Amniotic epithelial cell (primary cell): Measurements from ENCODE around the gene TSHZ2.
"Not testable (repeated sequence)": the region's sequence is repeated elsewhere in the genome, so short reads cannot be mapped to it uniquely, and the experiment has no call there.

ENCODE experiments used
- DNase-seq: peaks from one replicate; pipeline ENCODE4 v3.0.0-alpha.2; 2010; ENCODE audit warnings: low read depth

TSHZ2 gene

DNA sequence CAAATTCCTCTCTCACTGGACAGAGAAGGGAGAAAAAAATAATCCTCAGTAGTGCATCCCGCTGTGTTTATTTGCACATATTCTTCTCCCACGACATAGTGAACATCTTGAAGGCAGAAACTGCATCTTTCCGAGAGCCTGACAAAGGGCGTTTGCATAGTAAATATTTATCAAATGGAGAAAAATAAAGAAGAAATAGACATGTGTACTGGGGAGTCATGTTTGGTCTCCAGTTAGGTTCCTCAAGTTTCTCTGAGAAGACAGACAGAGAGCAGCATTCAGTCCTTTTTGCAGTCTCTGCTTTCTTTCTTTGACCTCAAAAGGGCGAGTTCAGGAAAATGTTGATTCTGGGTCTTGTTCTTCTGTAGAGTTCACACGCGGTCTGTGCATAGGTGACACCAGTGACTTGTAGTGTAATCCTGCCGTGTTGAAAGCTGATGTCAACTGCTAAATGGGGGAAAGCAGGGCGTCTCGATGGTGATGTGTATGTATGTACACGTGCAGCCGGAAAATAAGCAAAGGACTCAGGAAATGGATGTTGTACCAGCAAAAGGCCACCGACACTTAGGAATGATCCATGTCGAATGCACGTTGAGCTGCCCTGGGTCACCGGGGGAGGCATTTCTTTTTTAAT is 335.9 kb downstream of the TSHZ2 start:
- no peak for DNase-seq

DNA sequence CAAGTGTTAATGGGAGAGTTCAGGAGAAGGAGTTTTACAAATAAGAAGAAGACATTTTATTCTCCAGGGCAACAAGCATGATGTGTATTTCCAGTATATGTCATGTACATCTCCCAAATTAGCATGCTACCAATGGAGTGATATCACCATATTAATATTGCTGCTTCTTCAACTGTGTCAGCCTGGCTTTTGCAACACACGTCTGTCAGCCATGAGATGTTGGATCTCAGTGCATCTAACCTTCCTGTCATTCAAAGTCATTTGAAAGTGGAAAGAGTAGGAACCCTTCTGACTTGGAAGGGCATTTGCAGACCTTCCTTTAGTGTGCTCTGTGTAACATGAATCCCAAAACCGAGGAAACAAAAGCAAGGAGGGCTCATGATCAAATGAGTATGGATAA is 337.4 kb downstream of the TSHZ2 start:
- no peak for DNase-seq

DNA sequence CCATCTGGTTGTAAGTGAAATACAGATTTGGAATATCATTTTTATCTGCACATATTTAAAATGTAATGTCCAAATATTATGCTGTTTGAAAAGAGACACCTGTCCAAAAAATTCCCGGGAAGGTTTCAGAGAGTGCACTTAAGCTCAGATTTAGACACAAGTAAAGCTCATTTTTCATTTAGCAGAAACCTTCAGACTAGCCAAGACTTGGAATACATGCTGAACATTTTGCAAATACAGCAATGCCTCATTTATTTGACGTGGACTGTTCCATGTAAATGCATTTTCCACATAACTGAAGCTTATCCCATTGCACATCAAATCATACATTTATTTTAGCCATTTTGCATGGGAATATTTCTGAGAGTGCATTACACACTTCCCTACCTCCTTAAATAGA is 340.8 kb downstream of the TSHZ2 start:
- no peak for DNase-seq

DNA sequence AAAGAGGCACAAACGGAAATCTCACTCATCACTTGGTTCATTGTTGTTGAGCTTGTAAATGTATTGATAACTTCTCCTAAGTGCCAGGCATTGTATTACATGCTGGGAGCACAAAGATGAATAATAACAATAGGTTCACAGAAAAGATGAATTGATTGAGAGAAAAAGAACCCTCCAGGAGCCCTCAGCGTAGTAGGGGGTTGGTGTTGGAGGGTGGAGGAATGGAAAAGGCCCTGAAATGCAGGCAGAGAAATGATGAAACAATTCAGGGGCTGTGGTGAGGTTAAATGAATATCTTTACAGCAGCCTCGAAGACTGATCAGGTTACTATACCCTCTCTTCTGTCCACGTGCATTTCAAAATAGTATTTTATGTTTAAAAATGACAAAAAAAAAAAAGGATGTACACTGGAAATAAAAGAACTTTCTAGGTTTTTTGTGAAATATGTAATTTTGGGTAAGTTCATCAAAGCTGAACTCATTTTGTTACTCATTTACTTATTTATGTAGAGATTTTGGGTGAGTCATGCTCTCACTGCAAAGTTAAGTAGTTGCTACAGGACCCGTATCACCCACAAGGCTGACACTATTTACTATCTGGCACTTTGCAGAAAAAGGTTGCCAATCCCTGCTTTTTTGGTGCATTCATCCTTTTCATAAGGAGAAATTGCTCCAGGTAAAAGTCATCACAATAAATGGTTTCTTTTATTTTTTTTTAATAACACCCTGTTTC is 344.2 kb downstream of the TSHZ2 start:
- no peak for DNase-seq

DNA sequence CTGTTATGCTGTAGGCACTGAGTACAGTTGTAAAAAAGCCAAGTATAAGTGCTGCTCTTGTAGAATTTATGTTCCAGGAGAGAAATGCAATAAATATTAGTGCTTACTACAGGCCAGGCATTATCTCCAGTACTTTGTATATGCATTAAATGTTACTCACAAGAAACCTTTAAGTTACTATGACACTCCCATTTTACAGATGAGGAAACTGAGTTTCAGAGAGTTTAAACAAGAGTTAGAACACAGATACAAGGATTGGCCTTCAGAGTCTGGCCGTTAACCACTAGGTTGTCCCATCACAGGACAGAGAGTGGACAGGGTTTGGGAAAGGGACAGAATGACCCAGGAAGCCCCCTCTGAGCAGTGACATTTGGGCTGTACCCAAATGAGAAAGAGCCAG is 347.0 kb downstream of the TSHZ2 start:
- no peak for DNase-seq

DNA sequence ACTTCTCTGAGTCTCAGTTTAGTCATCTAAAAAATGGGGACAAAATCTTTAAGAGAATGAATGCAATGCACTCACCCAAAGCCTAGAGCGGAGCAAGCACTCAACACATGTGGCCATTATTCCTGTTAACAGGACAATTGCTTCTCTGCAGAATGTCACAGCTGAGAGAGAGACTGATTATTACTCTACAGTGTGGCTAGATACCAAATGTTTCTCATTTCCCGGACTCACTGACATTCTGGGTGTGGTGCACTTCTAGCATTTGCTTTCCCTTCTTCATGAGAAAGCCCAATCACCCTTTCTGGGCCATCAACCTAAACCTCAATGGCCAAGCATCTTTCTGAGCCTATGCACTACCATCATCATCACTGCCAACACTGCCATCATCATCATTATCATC is 347.6 kb downstream of the TSHZ2 start:
- DNase-seq = no peak

DNA sequence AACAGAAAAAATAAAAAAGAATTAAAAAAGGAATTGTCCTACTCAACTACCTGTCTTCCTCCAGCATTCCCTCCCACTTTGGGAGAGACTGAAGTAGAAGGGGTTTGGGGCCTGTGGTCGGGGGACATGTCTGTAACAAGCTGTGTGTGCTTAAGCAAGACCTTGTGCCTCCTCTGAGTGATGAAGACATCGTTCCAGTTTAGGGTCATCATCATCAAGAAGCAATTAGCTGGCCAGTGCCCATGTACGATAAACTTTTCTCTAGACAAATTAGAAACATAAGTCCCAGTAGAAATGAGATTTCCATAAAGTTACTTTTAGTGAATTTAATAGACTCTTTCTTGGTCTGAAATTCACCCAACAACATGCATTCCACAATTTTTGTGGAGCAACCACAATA is 348.5 kb downstream of the TSHZ2 start:
- no peak for DNase-seq

DNA sequence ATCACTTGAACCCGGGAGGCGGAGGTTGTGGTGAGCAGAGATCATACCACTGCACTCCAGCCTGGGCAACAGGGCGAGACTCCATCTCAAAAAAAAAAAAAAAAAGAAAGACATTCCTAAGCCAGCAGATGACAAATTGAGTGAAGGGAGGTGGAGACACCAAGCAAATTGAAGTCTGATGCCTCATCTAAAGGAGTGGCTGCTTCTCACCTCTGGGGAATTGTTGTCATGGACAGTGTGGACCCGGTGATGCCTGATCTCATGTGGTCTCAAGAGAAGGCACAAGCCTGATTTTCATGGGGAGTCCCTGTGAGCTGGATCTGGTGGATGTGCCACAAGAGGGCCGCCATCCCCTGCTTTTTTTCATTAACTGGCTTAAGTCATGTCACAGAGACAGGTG is 349.4 kb downstream of the TSHZ2 start:
- DNase-seq = no peak

DNA sequence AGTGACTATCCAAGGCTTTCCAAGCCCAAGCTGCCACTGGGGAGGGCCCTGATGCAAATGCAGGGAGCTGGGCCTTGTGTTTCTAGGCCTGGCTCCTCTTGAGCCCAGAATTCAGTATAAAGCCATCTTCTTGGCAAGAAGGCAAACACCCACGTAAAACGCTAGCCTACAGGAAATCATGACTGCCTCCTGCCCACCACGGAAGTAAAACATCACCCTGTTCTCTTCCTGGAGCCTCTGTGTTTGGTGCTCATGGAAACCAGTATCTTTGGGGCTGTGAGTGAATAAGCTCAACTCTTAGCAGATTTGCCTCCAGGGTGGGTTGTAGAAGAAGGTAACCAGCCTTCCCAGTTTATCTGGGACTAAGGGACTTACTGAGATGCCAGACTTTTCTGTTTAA is 350.5 kb downstream of the TSHZ2 start:
- DNase-seq = no peak

DNA sequence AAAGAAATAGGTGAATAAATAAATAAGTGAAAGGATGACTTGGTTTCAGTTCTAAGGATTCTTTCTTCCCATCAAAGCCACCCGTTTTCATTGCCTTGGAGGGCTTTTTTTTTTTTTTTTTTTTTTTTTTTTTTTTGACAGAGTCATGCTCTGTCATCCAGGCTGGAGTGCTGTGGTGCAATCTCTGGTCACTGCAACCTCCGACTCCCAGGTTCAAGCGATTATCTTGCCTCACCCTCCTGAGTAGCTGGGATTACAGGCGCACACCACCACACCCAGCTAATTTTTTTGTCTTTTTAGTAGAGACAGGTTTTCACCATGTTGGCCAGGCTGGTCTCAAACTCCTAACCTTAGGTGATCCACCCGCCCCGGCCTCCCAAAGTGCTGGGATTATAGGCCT is 351.3 kb downstream of the TSHZ2 start:
- DNase-seq = not testable (repeated sequence)

DNA sequence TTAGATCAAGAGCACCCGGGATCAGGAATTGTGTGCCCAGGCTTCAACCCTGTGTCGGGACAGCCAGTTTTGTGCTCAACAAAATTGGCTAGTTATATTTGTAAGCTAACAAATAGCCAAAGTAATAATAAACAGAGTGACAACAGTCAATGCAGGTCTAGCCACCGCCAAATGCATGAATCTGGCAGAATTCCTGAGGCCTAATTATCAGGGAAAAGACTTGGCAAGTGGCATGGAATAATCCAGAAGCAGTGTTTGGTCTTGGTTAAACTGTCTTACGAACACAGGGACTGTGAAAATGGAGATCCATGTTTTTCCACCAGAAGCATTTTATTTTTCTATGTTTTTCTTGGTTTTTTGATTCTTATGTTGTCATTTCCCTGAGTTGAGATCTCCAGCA is 352.7 kb downstream of the TSHZ2 start:
- DNase-seq = no peak

DNA sequence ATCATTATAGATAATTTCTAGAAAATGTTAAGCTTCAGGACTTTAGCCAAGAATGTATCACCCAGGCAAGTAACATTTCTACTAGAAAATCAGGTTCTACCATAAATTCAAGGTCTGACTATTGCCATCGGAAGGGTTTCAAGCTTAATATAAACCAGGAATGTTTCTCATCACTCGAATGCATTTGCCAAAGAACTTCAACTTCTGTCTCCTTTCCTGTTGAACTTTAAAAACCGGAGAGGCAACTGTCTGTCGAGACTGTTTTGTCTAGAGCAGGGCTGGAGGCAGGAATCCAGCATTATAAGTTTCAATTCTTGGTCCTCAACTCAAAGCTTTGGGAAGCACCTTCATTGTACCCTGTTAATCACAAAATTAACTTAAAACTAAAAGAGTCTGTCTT is 356.8 kb downstream of the TSHZ2 start:
- DNase-seq = no peak

DNA sequence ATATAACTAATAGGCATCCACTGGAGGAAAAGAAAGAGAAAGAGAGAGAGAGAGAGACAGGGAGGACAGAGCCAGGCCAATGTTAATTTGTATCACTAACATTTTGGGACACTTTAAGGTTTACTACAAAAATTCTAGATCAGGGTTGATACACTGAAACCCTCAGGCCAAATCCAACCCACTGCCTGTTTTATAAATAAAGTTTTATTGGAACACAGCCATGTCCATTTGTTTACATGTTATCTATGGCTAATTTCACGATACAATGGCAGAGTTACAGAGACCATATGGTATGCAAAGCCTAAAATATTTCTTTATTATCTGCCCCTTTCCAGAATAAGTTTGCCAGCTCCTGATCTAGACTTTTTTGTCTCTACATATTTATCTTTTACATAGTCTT is 357.6 kb downstream of the TSHZ2 start:
- DNase-seq = no peak

DNA sequence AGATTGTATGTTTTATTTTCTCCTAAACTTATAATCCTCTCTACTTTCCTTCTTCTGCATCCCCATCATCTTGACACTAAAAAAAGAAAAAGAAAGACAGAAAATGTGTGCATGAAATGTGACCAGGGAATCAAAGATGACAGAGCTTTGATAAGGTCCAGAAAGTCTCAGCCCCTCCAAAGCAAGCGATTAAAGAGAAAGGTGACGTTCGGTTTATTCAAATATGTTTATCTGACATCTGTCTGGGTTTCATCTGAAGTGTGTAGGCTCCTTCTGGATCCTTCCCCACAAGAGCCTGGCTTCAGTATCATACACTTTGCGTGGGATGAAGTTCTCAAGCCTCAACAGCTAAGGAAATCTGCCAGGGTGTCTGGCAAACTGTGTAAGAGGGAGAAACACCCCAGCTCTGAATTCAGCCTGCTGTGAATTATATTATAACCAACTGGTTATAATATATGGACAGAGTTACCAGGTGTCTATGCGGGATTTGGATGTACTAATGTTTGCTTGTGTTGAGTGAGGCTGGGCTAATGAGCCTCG is 358.5 kb downstream of the TSHZ2 start:
- no peak for DNase-seq

DNA sequence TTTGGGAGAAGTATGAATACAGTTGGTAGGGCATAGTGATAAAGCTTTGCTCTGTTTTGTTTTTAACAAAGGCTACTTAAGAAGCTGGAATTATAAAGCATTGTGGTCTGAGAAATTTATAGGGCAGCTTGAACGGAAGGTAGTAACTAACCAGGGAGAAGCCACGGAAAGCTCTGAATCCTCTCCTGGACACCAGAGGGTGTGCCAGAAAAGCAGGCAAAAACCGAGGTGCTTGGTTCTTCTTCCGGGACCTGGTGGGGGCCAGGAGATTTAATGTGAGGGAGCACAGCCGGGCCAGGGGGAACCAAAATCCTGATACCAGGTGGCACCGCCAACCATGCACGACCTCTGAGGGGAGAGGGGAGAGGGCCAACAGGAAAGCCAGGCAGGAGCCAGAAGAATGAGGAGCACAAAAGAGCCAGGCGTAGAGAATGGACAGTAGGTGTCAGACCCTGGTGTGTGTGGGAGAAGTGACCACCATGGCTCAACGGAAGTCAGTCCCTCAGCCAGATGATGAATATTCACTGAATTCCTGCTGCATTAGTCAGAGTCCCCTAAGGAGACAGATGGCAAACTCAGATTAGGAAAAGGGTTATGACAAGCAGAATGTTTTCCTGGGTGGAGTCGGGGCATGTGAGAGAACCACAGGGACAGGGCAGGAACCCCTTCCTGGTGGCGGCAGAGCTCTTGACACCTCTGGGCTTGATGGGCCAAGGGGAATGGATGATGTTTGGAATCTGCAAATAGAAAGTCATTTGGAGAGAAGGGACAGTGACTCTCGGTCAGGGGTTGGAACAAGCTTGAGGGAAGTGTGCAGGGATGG is 359.2 kb downstream of the TSHZ2 start:
- no peak for DNase-seq

DNA sequence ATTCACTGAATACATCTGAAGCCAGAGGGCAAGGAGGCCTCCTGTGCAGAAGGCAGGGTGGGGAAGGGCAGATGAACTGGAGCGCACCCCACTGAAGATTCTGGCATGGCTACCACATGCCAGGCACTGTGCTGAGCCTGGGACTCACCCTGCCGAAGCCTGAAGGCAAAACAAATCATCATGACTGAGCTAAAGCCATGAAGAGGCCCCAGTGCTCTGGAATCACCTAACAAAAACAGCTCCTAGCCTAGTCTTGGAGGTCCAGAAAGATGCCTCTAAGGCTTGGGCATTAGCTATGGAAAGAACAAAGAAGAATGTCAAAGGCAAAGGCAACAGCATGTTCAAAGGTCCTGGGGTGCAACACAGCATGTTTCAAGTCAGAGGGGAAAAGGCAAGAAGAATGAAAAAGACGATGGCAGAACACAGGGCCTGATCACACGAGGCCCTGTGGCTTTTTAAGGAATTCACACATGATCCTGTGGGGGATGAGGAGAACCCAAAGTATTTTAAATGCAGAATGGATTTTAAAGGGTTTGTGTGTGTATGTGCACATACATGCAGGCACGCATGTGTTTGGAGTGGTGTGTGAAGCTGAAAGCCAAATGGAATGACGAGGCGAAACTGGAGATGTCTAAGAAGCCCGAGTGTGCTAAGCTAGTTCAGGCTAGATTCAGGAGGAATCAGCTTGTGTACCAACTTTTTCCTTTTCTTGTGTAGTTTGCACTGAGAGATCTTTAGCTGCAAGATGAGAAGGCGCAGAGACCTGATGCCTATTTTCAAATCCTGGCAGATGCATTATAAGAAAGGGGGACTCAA is 360.1 kb downstream of the TSHZ2 start:
- DNase-seq = no peak

DNA sequence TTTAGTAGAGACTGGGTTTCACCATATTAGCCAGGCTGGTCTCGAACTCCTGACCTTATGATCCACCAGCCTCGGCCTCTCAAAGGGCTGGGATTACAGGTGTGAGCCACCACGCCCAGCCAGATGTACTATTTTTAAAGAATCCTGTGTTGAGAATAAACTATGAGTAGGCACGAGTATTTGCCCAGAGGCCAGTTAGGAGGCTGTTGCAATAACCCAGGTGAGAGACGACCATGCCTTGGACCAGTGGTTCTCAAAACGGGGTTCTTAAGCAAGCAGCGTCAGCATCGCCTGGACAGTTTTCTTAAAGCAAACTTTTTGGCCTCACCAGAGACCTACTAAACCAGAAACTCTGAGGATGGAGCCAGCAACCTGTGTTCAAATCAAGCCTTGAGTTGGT is 362.7 kb downstream of the TSHZ2 start:
- DNase-seq = no peak

DNA sequence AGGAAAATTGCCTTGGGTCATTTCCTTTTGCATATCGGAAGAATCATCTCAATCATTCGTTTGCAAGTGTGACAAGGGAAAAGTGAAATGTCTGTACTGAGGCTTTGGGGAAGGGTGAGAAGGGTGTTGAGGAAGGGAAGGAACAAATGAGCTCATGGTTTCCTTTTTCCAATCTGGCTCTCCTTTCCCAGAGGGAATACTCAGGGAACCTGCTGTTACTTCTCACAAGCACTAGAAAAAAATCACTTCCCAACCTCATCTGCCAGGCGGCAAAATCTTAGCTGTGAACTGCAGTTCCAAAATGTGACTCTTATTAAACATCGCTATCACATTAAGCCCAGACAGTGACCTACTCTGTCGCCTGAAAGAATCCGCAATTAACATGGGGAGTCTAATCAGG is 363.4 kb downstream of the TSHZ2 start:
- DNase-seq = no peak

DNA sequence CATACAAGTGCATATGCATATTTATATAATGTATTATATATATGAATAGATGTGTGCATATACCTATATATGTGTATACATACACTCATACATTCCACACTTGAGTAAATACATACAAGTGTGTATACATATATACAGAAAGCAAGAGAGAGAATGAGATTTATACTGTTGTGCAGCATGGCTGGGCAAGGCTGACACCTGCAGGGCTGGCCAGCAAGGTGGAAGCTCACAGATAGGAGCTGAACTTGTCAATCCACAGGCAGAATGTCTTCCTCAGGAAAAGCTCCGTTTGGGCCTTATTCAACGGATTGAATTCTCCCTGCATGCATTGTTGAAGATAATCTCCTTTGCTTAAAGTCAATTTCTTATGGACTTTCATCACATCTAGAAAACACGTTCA is 364.7 kb downstream of the TSHZ2 start:
- DNase-seq = no peak

DNA sequence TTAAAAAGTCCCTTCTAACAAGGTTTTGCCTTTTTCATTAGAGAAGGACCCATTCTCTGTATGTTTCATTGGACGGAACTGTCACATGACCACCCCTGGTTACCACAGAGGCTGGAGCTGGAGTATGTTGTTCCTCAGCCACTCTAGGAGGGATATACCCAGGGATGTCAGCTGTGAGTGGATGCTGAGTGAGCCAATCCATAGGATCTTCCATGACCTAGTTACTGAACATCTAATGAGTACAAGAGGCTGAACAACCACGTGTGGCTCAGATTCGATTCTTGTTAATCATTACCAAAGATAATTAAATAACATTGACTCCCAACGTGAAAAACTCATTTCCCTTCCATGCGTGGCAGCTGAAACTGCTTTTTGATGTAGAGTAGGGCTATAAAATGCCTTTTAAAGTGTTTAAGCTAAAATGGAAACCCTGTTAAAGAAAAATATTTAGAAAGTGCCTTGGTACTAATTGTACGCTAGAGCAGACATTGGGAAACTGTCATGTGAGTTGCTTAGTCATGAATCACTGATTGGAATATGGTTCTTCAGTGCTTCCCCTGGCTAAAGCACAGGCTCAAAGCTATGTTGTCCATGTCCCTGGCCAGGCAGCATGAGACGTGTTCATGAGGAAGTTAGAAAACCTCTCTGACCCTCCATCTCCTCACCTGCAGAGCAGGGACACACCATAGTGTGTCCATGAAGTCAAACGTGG is 365.4 kb downstream of the TSHZ2 start:
- DNase-seq = no peak

DNA sequence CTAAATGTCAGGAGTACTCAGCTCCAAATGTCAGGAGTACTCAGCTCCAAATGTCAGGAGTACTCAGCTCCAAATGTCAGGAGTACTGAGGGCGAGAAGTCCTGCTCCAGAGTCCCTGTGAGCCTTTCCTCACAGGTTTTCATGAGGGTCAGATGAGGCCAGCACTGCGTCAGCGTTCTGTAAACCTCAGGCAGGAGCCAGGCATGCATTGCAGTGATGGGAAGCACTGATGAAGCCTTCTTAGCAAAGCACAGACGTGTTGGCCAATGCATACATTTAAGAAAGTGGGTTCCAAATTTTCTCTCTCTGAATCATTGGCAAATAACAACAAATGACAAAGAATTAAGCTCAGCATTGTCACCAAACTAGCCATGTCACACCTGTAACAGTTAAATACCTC is 366.6 kb downstream of the TSHZ2 start:
- no peak for DNase-seq
